GM20431 (cell line): Measurements from ENCODE around the gene IGF1.

Source experiments
- in situ Hi-C: fragments of 300-500 bp; cut with MseI, MboI; formaldehyde crosslinking; loops from one replicate; pipeline ENCODE4 v1.15.0; 2020; ENCODE audit warnings: low sequenced_read_pairs; ENCODE audit not compliant: unreplicated experiment

IGF1 gene

DNA sequence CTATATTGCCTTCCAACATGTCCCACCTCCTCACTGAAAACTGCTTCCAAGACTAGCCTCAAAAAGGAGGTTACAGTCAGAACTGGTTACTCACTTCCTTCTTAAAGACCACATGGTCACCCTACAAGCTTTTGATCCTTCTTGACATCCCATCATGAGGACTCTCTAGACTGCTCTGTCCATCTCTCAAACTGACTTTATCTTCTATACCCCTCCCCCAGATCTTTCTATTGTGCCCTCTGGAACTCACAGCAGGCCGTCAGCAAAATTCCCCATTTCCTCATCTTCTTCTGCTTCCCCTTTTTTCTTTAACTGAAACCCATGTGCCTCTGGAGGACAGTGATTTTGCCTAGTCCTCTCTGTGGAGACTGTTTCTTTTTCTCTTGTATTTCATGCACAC lies 18.1 kb upstream of the IGF1 start:
- in situ Hi-C loops, result loop anchor here (25.0 kb wide), 2 partner anchors 336 to 561 kb away; no protein-coding TSS in a partner anchor

DNA sequence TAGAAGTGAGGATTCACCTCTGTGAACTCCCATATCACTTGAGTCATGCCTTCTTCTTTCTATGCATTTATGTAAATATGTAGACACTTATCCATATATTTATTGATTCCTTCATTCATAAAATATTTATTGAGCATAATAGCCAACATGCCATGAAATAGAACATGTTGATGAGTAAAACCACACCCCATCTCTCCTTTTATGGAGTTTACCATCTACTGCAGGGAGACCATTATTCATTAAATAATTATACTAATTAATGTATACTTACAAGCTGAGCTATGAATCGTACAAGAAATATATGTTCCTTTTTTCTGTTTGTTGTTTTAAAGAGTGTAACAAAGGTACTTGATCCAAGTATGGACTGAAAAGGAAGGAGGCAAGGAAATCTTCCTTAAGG lies 17.4 kb upstream of the IGF1 start:
- in situ Hi-C loops, result loop anchor here (25.0 kb wide), 2 partner anchors 335 to 560 kb away; no protein-coding TSS in a partner anchor

DNA sequence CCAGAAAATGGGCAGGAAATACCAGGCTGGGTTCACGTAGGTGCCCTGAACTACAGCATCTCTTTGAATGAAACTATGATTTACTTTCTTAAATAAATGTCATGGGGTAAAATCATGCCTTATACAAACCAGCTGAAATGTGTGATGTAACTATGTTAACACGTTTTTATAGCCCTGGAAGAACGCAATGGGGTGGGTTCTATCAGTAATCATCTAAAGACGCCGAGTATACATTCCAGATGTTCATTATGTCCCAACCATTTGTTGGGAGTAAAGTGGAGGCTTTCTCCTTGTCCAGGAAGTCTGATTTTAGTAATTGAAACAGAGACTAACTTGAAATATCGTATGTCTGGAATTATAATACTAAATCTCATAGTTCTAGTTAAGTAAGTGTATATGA lies 16.2 kb upstream of the IGF1 start:
- in situ Hi-C loops, result loop anchor here (25.0 kb wide), 2 partner anchors 334 to 559 kb away; no protein-coding TSS in a partner anchor

DNA sequence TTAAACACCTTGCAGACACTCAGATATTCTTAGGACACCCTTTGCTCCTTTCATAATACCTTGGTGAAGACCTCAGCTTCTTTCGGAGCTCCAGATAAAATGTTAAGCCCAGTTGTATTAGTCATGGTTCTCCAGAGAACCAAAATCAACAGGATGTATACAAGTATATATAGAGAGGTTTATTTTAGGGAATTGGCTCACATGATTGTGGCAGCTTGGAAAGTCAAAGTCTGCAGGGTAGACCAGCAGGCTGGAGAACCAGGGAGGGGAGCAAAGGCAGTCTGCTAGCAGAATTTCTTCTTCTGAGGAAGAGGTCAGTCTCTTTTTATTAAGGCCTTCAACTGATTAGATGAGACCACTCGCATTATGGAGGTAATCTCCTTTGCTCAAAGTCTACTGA lies 6.9 kb upstream of the IGF1 start:
- in situ Hi-C loops, result loop anchor here (25.0 kb wide), 2 partner anchors 325 to 550 kb away; no protein-coding TSS in a partner anchor

DNA sequence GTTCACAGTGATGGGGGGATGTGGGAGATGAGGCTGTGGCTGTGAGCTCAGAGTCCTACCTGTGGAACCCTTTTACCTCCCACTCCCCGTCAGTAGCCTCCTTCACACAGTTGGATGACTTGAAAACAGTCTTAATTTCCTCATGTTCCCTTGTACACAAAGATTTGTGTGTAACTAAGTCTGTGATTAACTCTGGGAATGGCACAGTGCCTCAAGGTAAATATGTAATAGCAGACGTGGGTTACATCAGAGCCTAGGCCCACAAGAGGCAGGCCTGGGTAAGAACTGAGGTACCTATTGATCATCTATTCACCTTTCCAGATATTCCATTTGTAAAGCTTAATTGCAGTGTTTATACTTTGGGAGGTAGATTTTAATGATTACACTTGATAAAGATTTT lies 5.8 kb upstream of the IGF1 start:
- in situ Hi-C loops, result loop anchor here (25.0 kb wide), 2 partner anchors 324 to 549 kb away; no protein-coding TSS in a partner anchor

DNA sequence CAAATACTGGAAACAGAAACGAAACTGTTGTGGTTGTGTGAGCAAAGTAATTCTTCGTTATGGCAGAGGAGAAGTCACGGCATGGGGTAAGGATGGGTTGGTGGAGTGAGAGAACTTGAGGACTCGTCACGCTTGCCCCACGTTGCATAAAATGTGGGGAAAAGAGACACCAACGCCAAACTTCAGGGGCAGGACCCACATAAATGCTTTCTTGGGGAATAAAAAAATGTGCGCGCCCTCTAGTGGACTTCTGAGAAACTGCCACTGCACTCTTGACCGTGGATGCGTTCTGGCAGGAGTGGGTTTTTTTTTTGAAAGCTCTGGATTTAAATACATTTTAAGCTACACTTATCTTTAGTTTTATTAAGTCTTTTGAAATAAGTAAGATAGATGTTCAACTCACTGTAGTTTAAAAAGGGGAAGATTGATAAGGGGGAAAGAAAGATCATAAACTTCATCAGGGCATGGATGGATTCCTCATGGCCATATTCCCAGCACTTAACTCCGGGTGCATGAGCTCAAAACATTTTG lies 4.1 kb upstream of the IGF1 start:
- in situ Hi-C loops, result loop anchor here (25.0 kb wide), 2 partner anchors 322 to 547 kb away; no protein-coding TSS in a partner anchor

DNA sequence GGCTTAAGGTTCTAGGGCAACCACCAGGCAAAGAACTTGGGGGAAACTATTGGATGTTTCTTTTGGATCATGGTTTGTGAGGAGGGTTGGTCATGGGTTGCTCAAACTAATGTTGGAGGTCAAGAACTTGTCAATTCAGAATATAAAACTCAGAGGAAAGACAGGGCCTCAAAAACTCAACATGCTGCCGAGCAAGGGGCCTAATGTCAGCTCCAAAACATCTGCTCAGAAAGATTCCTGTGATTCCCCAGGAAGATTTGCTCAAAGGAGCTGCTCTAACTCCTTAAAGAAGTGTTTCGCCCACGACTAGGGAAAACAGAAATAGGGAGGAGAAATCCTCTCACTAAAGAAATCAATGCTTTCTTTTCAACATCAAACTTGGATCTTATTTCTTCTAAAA lies 3.7 kb upstream of the IGF1 start:
- in situ Hi-C loops, result loop anchor here (25.0 kb wide), 2 partner anchors 322 to 547 kb away; no protein-coding TSS in a partner anchor

DNA sequence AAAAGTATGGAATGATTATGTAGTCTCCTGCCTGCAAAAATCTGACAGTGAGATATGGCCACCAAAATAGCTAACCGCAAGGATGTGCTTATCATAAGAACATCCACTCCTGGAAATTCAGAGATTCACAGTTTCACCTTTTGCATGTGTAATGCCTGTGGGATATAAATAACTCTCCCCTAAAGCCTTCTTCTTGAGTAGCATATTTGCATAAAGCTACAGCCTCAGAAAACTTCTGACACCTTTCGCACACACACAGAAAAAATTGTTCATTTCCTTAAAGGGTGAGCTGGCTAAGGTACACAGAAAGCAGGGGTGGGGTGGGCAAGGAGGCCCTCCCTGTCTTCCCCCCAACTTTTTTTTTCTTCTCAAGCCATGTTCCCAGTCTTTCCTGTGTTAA lies 3.1 kb upstream of the IGF1 start:
- in situ Hi-C loops, result loop anchor here (25.0 kb wide), 2 partner anchors 321 to 546 kb away; no protein-coding TSS in a partner anchor

DNA sequence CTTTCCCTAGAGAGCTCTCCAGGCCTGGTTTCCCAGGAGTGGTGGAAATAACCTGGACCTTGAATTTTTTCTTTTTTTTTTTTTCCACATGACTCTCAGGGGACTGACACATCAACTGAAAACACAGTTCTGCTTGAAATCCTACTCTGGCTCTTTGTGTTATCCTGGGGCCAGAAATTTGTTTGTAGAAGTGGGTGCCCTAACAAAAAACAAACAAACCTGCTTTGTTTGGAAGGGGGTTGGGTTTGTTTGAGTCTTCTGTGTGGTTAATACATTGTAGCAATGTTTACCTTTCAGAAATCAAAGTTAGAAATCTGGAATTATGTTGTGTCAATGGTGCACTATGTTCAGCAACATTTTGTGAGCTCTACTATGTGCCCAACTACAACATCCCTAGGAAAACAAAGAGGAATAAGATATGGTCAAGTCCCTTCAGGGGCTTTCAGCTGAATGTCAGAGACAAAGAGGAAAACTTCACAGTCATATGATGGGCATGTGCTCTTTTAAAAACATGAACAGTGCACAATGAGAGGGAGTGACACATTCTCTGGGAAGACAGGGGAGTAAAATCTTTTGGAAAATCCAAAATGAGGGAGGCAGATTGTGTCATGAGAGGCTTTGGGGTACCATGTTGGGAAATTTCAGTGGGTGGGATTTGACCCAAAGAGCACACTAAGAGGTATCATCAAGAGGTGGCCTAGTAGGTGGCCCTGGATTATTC lies 1.5 kb upstream of the IGF1 start:
- in situ Hi-C loops, result loop anchor here (25.0 kb wide), 2 partner anchors 320 to 545 kb away; no protein-coding TSS in a partner anchor

DNA sequence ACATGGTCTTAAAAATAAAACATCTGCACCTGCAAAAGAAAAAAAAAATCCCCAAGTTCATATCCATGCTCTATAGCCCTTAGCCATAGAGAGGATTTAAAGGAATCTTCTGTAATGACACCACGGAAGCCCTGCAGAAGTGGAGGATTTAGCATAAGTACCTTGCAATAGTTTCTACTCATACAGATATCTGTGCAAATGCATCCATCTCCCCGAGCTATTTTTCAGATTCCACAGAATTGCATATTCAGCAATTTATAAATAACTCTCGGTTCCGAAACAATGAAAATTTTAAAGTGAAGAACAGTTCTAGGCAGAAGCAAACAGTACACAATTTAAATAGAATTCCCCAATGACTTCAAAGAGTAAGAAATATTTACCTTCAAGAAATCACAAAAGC lies 424 bp downstream of the IGF1 start:
- in situ Hi-C loops, result loop anchor here (25.0 kb wide), 2 partner anchors 318 to 543 kb away; no protein-coding TSS in a partner anchor

DNA sequence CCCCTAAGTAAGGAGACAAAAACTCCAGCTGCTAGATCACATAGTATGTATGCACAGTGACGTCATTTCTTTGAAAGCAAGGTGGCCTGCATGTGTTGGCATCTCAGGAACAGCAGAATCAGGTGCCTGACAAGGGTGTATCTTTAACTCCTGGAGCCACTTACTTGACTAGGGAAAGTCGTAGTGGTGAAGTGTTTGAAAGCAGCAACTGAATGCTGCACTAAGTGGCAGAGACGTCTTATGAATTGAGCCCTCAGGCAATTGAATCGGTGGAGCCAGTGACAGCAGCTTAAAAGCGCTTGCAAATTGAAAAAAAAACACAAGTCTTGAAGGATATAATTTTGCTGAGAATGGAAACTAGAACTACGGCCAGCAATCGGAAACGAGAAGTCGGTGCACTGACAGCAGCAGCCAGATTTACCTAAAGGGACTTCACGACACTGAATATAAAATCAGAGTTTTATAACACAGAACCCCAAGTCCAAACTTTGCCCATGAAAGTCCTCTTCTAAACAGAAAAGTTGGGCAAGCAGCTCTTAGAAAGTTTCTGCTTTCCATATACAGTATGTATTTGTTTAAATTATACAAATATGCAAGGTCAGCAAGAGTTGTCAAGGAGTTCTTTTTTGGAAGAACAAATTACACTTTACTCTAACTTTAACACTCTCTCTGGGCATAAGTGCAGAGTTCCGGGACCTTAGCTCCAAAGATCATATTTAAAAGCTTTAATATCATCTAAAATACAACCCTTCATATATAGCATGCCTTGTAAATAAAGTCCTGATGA lies 1.1 kb downstream of the IGF1 start:
- in situ Hi-C loops, result loop anchor here (25.0 kb wide), 2 partner anchors 317 to 542 kb away; no protein-coding TSS in a partner anchor

DNA sequence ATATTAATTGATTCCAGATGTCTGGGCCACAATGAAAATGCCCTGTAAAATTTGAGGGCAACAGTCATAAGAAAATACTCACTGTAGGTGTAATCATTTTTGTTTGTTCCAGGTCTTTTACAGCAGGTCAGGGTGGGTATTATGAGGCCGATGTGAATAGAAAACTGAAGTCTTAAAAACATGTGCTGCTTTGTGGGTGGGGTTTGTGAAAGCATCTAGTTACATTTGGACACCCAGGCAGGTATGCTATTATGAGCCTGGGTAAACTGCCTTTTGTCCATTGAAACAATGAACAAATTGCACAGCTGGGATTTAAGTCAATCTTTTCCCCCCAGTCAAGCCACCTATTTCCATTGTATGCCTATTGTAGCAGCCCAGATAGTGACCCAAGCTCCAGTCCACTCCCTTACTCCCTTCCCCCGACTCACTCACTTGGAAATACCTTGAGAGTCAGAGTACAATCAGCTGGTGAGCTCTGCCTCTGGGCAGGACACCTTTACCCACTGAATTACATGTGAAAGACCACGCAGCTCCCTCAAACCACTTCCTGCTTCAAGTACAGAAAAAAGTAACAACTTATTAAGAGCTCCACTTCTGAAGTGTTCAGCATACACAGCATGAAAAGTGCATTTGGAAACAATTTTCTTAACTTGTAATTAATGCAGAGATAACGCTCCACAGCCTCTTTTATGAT lies 1.8 kb downstream of the IGF1 start:
- in situ Hi-C loops, result loop anchor here (25.0 kb wide), 2 partner anchors 316 to 541 kb away; no protein-coding TSS in a partner anchor

DNA sequence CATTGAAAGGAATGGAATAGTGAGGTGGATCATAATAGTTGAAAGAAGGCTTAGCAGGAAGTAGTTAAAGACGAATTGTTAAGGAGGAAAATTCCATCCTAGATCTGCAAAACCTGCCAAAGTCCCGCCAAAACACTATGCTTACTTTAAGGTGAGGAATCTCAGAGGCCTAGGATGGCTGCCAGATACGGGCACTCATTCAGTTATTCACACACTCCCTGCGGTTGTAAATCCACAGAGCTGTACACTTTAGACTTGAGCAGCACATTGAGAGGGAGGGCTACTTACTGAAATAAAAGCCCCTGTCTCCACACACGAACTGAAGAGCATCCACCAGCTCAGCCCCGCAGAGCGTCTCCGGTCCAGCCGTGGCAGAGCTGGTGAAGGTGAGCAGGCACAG lies 5.0 kb downstream of the IGF1 start:
- in situ Hi-C loops, result loop anchor here (25.0 kb wide), 2 partner anchors 313 to 538 kb away; no protein-coding TSS in a partner anchor

DNA sequence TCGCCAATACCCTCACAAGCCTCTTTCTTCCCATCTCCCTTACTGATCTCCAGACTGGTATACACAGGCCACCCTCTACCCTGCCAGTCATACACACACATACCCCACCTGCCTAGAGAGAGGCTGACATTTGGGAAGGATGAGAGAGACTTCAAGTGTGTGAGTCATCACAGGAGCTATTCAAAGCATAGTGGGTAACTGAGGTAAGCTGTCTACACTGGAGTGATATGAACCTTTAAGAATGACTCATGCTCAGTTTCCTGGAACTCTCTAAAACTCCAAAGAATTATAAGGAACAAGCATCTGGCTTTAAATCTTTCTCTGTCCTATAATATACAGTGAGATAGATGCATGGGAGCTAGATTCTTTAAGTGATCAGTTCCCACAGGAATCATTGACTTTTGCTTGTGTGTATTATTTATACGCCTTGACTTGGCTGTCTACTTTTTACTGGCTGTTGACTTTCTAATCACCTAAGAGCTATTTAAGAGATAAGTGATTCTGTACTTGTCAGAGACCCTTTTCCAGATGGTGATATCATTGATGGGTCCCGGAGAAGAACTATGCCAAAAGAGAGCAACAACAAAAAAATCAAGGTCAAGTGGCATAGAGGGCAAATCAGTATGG lies 5.8 kb downstream of the IGF1 start:
- in situ Hi-C loops, result loop anchor here (25.0 kb wide), 2 partner anchors 312 to 537 kb away; no protein-coding TSS in a partner anchor

DNA sequence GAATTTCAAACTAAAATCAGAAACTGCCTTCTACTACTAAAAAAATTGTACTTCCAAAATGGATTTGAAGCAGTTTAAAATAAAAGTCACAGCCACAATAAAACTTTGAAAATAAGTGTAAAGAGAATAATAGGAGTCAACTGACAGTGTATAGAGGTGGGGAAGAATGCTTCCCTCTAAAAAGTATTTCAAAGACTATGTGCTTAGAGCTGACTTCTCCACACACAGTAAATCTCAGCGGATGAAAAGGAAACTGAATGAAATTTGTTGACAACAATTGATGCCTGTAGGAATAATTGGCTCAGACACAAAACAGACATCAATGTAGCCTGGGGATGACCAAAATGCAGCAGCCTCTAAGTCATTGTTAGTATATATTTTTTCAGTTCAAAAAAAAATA lies 7.9 kb downstream of the IGF1 start:
- in situ Hi-C loops, result no loop called here

DNA sequence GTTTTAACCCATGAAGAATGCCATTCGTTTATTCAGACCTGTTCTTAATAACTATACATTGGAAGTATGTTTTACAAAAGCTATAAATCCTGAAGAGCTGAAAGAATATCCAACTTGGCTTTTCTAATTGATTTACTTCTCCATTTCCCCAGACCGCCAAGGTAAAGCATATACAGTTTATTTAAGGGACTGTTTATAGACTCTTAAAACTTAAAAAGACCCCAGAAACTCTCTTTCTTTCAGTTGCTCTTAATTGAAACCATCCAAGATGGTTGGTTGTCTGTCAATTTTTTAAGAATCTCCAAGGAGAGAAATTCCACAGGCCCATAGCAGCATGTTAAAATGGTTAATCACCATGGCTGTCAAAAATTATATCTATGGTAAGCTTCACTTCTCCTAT lies 8.8 kb downstream of the IGF1 start:
- in situ Hi-C loops, result no loop called here

DNA sequence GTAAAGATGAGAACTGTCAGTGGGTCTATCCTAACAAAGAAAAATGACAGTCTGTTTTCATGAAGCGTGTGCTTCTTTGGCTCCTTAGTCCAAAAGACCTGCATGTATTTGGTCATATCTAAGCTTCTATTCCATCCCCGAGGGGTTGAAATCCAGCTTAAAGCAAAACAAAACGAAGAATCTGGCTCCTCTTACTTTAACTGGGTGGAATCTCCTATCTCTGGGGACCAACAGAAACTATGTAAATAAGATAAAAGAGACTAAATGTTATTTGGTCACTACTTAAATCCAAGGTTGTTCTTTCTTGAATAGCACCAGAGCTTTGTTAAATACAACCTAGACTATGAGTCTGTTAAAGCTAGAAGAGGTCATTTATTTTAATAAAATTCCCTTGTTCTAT lies 9.4 kb downstream of the IGF1 start:
- in situ Hi-C loops, result no loop called here

DNA sequence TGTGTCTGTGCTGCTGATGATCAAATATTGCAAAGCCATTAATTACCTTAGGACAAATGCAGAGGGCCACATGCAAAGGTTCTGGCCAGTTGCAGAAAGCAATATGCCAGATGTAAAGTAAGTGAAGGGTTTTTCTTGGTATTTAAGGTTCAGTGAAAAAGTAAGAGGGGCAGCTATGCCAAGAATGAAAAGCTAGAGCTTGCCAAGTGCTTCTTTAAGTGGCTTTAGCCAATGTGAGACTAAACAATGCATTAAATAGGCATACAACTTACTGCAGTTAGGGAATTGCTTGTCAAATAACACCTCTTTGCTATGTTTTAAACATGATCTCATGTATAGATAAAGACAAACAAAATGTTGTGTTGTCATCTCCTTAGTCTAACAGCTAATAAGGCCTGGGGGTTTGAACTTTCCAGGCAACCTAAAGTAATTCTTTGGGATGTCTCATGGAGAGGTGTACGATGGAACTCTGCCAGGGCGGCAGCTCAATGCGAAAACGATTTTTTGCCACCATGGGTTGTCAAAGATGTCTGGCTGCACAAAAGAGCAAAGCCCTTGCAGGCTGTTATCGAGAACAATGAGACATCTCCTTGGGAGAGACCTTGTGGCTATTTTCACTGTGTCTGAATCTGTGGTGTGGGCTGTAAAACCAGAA lies 12.0 kb downstream of the IGF1 start:
- in situ Hi-C loops, result no loop called here
